ENCODE data around the gene TAS2R10.

The TAS2R10 gene

GRCh38 chr12:10807186-10807585 lies 19.0 kb downstream of the TAS2R10 start, which contains the start of gene TAS2R8:
Gene TAS2R8, minus strand, starts transcription at chr12:10807286. Its CDS starts 306 bp downstream, at chr12:10806980.
- no peaks in the 10 kb centered on the region for H3F3A ChIP-seq (ENCODE audit: insufficient read depth, low read length)
- no peaks in the 10 kb centered on the region for H4K20me1 ChIP-seq (ENCODE audit: insufficient read depth, low read length)
- no peaks in the 10 kb centered on the region for H3K4me1 ChIP-seq (ENCODE audit: insufficient read depth, low read length, severe bottlenecking)
- H3K36me3 ChIP-seq (ENCODE audit: insufficient read depth, low read length) = no peaks in the 10 kb centered on the region
- no peak for TF ChIP-seq EZH2 (IDR thresholded peaks at IDR 0.05; ENCODE audit: borderline replicate concordance, low read length)
- no peak for TF ChIP-seq CTCF (IDR thresholded peaks at IDR 0.05; ENCODE audit: low read length)
- no peak within 1 kb of the TSS for H3K4me3 ChIP-seq (ENCODE audit: low read depth, low read length, poor library complexity, severe bottlenecking)
- H3K4me2 ChIP-seq (ENCODE audit: low read length) = no peak within 1 kb of the TSS
- H3K9me2 ChIP-seq (ENCODE audit: low read depth, low read length) = no peaks in the 10 kb centered on the region; the same call in 1 of the 2 replicates
- H3K27me3 ChIP-seq (ENCODE audit: insufficient read depth, low read length) = 0 out of 2 replicates have a peak, but pooled peaks cover 3% of the 10 kb centered on the region
- H2AFZ ChIP-seq (ENCODE audit: low read length) = no peak within 1 kb of the TSS
- H3K27ac ChIP-seq (ENCODE audit: low read depth, low read length, poor library complexity, severe bottlenecking) = no peak within 1 kb of the TSS
- no peaks in the 10 kb centered on the region for H3K79me2 ChIP-seq (ENCODE audit: insufficient read depth, low read length)
- no peak within 1 kb of the TSS for H3K9ac ChIP-seq (ENCODE audit: low read length)
- H3K9me3 ChIP-seq (ENCODE audit: low read length) = no peaks in the 10 kb centered on the region

- no peaks in the 10 kb centered on the region for H3F3A ChIP-seq (ENCODE audit: insufficient read depth, low read length)
- no peak within 1 kb of the TSS for H3K27ac ChIP-seq (ENCODE audit: low read depth, low read length, poor library complexity, severe bottlenecking)
- 0 out of 2 replicates have a peak, but pooled peaks cover 5% of the 10 kb centered on the region for H3K27me3 ChIP-seq (ENCODE audit: insufficient read depth, low read length)
- no peaks in the 10 kb centered on the region; the same call in 1 of the 2 replicates for H3K9me2 ChIP-seq (ENCODE audit: low read depth, low read length)
- H3K36me3 ChIP-seq (ENCODE audit: insufficient read depth, low read length) = no peaks in the 10 kb centered on the region
- H3K79me2 ChIP-seq (ENCODE audit: insufficient read depth, low read length) = no peaks in the 10 kb centered on the region
- no peak within 1 kb of the TSS for H3K4me2 ChIP-seq (ENCODE audit: low read length)
- TF ChIP-seq EZH2 (IDR thresholded peaks at IDR 0.05; ENCODE audit: borderline replicate concordance, low read length) (no peak), CTCF (IDR thresholded peaks at IDR 0.05; ENCODE audit: low read length) (no peak)
- H2AFZ ChIP-seq (ENCODE audit: low read length) = no peak within 1 kb of the TSS
- H3K9ac ChIP-seq (ENCODE audit: low read length) = no peak within 1 kb of the TSS
- no peaks in the 10 kb centered on the region for H4K20me1 ChIP-seq (ENCODE audit: insufficient read depth, low read length)
- no peaks in the 10 kb centered on the region for H3K9me3 ChIP-seq (ENCODE audit: low read length)
- no peaks in the 10 kb centered on the region for H3K4me1 ChIP-seq (ENCODE audit: insufficient read depth, low read length, severe bottlenecking)
- no peak within 1 kb of the TSS for H3K4me3 ChIP-seq (ENCODE audit: low read depth, low read length, poor library complexity, severe bottlenecking)
Measured at GRCh38 chr12:10802587-10802986, 23.6 kb downstream of the TAS2R10 start, which contains the start of gene TAS2R7. Gene TAS2R7, minus strand, starts transcription at chr12:10802627. Its CDS starts 57 bp downstream, at chr12:10802570.

- TF ChIP-seq CTCF (IDR thresholded peaks at IDR 0.05; ENCODE audit: low read length) = no peak
- TF ChIP-seq EZH2 (IDR thresholded peaks at IDR 0.05; ENCODE audit: borderline replicate concordance, low read length) = no peak
- no peaks in the 10 kb centered on the region for H3K4me1 ChIP-seq (ENCODE audit: insufficient read depth, low read length, severe bottlenecking)
- H3K27me3 ChIP-seq (ENCODE audit: insufficient read depth, low read length) = 0 out of 2 replicates have a peak, but pooled peaks cover 5% of the 10 kb centered on the region
- H3F3A ChIP-seq (ENCODE audit: insufficient read depth, low read length) = no peaks in the 10 kb centered on the region
- H3K27ac ChIP-seq (ENCODE audit: low read depth, low read length, poor library complexity, severe bottlenecking) = no peak overlapping the region
- no peaks in the 10 kb centered on the region; the same call in 1 of the 2 replicates for H3K9me2 ChIP-seq (ENCODE audit: low read depth, low read length)
- no peak overlapping the region for H3K4me2 ChIP-seq (ENCODE audit: low read length)
- H3K4me3 ChIP-seq (ENCODE audit: low read depth, low read length, poor library complexity, severe bottlenecking) = no peak overlapping the region
- H3K36me3 ChIP-seq (ENCODE audit: insufficient read depth, low read length) = no peaks in the 10 kb centered on the region
- H2AFZ ChIP-seq (ENCODE audit: low read length) = no peak overlapping the region
- H3K9me3 ChIP-seq (ENCODE audit: low read length) = no peaks in the 10 kb centered on the region
- no peaks in the 10 kb centered on the region for H3K79me2 ChIP-seq (ENCODE audit: insufficient read depth, low read length)
- H3K9ac ChIP-seq (ENCODE audit: low read length) = no peak overlapping the region
- no peaks in the 10 kb centered on the region for H4K20me1 ChIP-seq (ENCODE audit: insufficient read depth, low read length)
Measured at GRCh38 chr12:10801741-10802140, 24.4 kb downstream of the TAS2R10 start.

Data from OCI-LY1 (cell line).